Kasumi-1 (cell line): ENCODE measurements around the gene PTER.

Source experiments
- DNase-seq, 2 experiments: peaks; one replicate each; lab custom pipeline; 2025; lab: John Stamatoyannopoulos, UW

The PTER gene

DNA sequence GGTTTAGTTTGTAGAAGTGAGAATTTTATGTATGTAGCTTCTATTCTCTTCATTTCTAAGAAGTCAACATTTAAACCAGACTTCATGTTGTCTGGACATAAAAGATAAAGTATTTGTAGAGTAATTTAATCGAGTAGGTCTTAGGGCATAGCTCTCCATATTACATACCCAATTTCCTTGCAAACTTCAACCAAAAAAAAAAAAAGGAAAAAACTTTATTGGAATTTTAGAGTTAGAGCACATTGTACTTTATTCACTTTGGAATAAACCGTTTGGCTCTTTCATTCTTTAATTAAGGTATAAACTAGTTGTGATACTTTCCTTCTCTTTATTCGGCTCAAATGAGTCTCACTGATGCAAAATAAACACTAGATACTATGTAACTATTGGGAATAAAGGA lies 36.0 kb downstream of the PTER start:
- no peak for DNase-seq

DNA sequence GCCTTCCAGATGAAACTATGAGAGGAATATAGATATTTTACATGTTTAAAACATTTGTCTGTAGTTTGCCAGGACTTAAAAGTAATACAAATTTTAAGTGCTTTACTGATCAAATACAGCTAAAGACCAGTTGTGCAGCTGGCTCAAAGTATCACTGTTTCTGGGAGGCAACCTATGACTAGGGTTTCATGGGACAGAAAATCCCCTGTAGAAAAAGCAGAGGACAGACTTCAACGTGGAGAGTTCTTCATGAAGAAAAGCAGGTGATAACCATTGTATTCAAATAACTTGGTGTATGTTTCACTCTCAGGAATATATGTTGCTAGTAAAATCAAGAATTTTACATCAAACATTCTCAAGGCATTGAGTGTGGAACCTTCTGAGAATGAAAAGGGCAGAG lies 40.9 kb downstream of the PTER start:
- DNase-seq, result no peak

GRCh38 chr10:16478801-16479200 lies 42.0 kb downstream of the PTER start:
- no peak for DNase-seq

DNA sequence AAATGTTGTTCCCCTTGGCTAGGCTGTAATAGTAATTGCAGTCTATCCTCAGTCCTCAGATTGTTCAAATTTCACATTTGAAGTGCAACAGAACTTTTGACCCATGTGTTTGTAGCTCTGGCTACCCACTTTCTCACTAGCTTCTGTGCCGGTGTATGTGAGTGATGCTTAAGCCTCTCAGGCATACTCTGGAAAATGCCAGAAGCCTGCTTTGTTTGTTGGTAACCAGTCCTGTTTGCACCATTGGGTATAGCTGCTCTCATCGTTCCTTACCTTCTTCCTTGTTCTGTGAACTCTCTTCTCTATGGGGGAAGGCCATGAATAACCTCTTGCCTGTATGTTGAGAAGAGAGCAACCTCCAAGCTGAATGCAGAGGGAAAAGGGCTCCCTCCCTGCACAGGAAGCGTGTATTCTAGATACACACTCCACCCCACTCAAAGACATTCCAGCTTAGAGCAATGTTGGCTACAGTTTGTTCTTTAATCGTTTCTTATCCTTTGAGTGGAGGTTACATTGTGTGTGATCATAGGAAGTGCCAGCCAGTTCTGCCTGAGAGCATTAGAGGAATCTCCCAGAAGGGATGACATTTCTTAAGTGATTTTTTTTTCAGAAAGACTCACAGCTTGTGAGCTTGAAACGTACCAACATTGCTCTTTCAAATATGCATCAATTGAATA lies 44.4 kb downstream of the PTER start:
- no peak for DNase-seq

DNA sequence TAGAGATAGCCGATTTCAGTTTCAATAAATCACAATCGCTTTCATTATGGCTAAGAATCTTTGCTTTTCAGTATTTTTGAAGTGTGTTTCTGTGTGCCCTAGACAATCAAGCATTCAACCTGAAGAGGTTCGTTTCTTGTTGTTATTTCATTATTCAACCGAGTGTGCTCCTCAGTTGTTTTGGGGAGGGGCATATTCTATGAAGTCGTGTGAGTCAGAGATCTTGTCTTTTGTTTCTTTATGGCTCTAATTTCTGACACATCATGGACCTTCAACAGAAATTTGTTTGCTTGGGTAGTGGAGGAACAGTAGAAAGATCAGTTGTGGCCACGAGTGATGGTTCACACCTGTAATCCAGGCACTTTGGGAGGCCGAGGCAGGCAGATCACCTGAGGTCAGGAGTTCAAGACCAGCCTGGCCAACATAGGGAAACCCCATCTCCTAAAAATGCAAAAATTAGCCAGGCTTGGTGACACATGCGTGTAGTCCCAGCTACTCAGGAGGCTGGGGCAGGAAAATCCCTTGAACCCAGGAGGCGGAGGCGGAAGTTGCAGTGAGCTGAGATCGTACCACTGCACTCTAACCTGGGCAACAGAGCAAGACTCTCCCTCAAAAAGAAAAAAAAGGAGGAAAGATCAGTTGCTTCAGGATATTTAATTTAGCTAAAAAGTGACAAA lies 46.6 kb downstream of the PTER start:
- DNase-seq, result no peak

GRCh38 chr10:16490511-16490910 lies 53.7 kb downstream of the PTER start:
- no peak for DNase-seq

DNA sequence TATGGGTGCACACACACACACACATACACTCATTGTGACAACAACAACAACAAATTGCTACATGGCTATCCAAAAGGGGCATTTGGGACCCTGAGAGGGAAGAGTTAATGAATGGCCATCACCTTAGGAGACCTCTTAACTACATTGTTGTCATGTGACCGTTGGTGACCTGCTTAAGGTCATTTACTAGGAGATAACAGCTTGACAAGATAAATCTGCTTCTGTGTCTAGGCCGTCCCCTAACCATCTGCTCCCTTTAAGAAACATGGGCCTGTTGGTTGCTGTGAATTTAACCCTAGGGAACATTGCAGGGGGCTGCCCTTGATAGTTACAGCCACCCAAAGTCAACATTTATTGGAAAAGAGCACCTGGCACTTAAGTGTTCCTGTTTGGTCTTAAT lies 55.1 kb downstream of the PTER start:
- DNase-seq, result no peak

- DNase-seq, result no peak
These were observed 57.2 kb downstream of the PTER start for GRCh38 chr10:16493884-16494536.

DNA sequence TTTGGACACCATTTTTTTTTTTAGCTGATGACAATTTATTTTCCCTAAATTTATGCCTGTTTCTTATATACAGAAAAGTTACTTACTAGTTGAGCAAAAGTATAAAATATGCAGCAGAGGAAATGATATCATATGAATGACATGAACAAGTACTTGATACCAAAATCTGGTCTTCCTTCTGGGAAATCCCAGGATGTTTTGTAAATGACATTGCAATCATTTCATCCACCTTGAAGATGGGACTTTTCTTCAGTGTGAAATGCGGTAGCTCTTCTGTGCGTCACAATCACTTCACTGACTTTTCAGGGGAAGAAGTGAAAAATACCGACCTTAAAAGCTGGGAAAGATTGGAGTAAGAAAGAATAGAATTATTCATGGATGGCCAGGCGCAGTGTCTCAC lies 61.1 kb downstream of the PTER start:
- no peak for DNase-seq

- no peak for DNase-seq
These were observed 68.4 kb downstream of the PTER start for GRCh38 chr10:16505161-16505560.

DNA sequence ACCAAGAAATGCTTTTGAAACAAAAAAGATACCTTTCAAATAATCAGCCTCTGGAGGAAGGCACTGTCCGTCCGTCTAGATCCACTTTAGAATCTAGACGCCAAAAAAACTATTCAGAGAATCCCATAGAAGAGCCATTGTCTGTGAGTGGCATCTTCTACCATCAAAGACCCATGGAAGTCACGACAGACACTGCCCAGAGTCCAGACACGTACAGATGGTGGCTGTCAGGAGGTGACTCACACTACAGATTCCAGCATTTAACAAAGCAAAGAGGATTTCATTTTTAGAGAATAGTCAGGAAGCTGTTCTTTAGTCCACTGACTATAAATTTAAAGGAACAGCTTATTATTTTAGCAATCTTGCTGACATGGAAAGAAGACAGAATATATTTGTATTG lies 73.2 kb downstream of the PTER start:
- DNase-seq, result no peak

- DNase-seq, result no peak
These were observed 74.0 kb downstream of the PTER start for GRCh38 chr10:16510843-16511242.

- DNase-seq, result peak in 1 of 2 experiments; percentile 22
These were observed 82.0 kb downstream of the PTER start for GRCh38 chr10:16518822-16519221.

DNA sequence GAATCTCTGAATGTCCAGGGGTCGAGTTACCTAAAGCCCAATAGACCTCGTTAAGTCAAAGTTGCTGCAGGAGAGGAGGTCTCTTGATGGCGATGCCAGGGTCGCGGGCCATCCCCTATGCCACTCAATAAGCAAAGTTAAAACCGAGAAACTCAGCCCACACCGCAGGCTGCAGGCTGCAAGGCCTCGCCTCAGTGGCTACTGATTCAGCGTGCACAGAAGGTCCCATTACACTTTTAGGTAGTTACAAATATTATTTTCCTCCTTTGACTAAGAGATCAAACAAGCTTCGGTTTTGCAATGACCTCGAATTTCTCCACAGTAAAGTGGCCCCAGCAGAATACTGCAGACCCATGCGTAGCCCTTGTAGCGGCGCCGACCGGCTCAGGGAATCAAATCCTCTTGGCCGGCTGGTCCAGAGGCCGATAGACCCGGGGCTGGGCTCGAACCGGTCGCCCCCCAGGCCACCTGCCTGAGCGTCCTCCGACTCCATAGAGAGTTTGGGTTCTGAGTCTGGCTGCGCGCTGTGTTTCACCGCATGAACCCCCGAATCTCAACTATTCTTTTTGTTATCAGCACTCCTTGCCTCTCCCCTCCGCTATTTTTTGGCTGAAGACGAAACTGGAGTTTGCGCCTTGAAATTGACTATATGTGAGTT lies 82.6 kb downstream of the PTER start:
- no peak for DNase-seq

DNA sequence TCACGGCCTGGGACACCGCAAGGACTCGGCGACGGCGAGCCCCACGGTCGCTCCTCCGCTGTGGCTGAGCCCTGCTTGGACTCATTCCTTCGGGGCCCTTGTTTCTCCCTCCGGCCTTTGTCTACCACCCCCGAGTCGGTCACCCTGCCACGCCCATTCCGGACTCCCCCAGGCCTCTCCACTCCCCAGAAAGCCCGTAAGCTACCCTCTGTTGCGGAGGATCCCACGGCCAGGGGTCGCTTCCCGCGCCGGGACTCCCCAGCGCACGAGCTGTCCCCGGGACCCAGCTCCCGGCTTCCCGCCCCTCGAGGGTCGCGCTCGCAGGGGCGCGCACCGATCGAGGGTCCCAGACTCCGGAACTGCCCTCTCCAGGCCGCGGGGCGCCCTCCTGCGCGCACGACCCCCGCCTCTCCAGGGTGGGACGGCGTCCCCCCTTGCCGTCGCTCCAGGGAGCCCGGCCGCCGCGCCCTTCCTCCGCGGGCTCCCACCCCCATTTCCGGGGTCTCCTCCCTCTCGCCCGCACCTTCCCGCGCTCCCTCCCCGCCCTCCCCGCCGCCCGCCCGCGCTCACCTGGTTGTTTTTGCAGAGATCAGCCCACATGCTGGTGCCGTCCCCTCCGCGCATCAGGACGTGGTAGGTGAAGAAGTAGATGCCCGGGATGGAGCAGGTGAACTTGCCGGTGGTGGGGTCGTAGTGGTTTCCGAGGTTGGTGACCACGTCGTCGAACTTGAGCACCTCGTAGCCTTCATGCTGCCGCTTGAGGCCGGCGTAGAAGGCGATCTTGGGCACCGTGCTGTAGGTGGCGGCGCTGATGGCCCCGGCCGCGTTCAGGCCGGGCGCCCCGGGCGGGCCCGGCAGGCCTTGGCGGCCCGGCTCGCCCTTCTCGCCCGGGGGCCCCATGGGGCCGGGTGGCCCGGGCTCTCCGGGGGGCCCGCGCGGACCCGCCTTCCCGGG lies 83.4 kb downstream of the PTER start:
- no peak for DNase-seq

DNA sequence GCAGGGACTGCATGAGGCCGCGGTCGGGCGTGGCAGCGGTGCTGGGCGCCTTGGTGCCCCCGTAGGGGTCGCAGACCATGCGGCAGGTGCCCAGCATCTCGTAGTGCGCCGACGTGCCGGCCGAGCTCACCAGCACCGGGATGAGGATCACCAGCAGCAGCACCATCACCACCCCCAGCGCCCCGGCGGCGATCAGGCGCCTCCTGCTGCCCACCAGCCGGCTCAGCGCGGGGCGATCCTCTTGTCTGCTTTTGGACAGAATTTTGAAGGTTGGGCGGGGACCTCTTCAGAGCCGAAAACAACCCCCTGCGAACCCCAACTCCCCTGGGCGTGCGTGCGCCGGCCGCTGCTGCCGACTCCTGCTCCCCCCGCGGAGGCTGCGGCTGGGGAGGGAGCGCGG lies 84.1 kb downstream of the PTER start:
- DNase-seq, result peak; percentile 20 to 41

GRCh38 chr10:16521311-16522016 lies 84.7 kb downstream of the PTER start, which contains the start of gene C1QL3:
Gene C1QL3 (minus strand): TSS chr10:16521879. CDS start chr10:16521065, 814 bp downstream.
- DNase-seq, result peak; percentile 58 to 61

DNA sequence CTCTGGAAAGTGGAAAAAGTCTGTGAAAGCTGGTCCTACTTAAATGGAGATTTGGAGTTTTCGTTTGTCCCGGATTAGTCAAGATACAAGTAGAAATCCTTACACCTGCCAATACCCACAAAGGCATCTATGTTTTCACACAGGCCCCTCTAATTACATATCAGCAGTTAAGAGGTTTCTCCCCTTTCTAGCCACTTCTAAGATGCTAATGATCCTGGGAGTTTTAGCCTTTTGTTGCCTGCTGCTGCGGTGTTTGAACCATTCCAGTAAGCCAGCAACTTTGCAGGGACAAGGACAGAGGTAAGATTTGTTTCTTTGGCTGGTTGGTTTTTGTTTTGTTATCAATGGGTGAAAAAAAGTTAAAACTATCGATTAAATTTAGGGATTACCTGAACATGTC lies 90.6 kb downstream of the PTER start:
- DNase-seq, result no peak

DNA sequence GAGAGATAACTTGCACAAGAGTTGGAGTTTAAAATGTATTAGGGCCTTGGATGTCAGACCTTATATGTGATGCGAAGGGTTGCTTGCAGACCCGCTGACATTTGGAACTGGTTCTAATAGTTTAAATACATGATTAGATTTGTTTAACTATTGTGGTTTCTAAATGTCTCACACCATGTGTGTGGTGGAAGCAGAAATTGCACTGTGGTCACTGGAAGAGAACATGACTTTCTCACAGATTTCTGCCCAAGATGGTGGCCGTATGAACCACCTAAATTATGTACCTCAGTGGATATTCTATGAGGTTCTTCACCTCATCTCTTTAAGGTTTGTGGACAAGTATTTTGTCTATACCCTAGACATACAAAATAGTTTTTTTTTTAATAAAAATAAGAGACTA lies 93.0 kb downstream of the PTER start:
- DNase-seq, result no peak

DNA sequence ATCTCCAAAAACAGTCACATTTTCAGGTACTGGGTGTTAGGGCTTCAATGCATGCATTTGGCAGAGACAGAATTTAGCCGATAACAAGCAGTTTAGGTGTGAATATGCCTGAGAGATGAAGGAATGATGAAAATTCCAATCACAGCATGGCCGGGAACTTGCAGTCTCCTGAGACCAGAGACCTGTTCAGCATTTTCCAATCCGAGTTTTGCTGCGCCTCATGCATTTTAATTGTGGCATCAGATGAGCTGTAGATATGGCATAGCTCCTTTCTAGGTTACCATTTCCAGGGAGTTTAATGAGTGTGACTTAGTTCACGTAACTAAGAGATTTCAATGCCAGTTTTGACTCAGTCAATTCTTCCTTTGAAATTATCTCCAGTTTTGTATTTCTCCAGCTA lies 99.3 kb downstream of the PTER start:
- DNase-seq, result no peak

DNA sequence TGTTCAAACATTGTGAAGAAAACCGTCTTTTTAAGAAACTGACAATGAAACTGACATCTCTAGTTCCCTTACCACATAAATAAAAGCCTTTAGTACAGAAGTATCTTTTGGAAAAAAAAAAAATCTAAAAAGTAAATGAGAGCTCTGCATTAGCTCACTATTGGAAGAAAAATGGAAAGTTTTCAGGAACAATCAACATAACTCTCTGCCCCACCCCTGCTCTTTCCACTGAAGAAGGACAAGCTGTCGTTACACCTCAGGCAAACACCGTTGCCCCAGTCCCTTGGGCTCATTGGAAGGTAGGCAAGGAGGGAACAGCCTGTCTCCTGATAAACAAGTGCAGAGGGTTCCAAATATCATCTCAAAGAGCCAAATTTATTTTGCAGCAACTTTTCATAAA lies 107.3 kb downstream of the PTER start:
- no peak for DNase-seq
